Adipose tissue (tissue), 3 donors: ENCODE measurements around the gene ERICH6. TPM values are rescaled to one million over a fixed set of nuclear protein-coding genes. Genes with fewer than 3 reads are reported as not detected.
"Not testable (repeated sequence)": the region's sequence is repeated elsewhere in the genome, so short reads cannot be mapped to it uniquely, and the experiment has no call there.

Source experiments
- H3K27ac ChIP-seq: one replicate; pipeline ENCODE4 v1.5.1; 2013; ENCODE audit warnings: low read depth, low read length
- WGBS, 3 donors: extraction: QIAGEN DNeasy Blood & Tissue Kit; methylation state at CpG; one replicate each; pipeline ENCODE4 v1.1.7; 2013; 5-methylcytosine and 5-hydroxymethylcytosine counted together
- polyA plus RNA-seq, 3 donors: library from polyadenylated mRNA; stranded (reverse); fragments of 200-250 nt; gene quantifications; one replicate each; pipeline ENCODE4 v1.2.3, GENCODE V29; 2013
- donor health status: healthy with polysubstance abuse.
- donor health status: Bipolar disorder and iron deficiency.
- donor health status: healthy.

ERICH6 gene
- polyA plus RNA-seq, 3 donors = not detected

DNA sequence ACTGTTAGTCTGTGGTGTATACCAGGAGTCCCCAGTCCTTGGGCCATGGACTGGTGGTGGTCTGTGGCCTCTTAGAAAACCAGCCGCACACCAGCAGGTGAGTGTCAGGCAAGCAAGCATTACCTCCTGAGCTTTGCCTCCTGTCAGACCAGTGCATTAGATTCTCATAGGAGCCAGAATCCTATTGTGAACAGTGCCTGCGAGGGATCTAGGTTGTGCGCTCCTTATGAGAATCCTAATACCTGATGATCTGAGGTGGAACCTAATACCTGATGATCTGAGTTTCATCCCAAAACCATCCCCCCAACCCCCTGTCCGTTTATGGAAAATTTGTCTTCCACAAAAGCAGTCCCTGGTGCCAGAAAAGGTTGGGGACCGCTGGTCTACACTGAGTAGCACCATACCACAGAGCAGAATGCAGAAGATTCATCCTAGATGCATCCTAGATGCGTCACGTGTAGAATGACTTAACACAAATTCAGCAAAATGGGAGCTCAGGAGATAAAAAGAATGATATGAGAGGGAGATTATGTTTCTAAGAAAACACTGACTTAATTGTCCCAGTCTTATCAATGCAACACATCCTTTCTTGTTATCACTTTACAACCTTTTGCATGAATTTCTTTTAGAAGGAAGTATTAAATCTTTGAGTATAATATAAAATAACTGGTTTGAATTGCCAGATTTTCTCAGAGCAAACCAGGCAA is 72.1 kb downstream of the ERICH6 start:
- H3K27ac ChIP-seq = no peak overlapping the region
- 91 to 94% (median 93%) methylated on average over 7 of the region's 7 CpGs for WGBS, 3 donors

- WGBS, 3 donors = 75 to 83% (median 77%) methylated on average over 2 of the region's 2 CpGs
- H3K27ac ChIP-seq = no peak overlapping the region
These were observed 76.2 kb downstream of the ERICH6 start for GRCh38 chr3:150627557-150627956.

DNA sequence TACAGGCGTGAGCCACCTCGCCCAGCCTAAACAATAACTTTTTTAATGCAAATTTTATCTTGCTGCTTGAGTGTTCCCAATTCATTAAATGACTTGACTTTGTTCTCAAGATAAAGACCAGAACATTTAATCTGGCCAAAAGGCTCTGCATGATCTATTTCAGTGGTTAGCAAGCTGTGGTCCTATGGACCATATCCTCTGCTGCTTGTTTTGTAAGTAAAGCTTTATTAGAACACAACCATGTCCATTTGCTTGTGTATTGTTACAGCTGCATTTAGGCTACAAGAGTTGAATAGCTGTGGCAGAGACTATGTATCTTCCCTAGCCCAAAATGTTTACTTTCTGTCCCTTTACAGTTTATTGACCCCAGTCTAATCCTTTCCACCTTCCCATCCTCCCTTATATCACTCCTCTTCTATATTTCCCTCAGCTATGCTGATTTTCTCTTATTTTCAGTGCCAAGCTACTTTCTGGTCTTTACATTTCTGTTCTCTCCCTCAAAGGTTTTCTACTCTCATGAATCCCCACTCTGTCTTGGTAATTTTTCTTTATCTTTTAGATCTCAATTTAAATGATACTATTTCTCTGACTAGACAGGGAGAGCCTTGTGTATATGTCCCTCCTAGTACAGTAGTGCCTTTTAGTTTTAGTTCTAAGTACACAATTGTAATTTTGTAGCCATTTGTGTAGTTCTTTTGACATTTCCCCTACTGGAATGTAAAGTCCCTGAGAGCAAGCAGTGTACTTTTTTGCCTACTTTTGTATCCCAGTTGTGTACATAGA is 77.4 kb downstream of the ERICH6 start:
- no peak overlapping the region for H3K27ac ChIP-seq
- whole genome bisulfite sequencing, 3 donors = 95 to 100% (median 100%) methylated on average over 2 of the region's 2 CpGs

GRCh38 chr3:150623945-150624344 is 79.8 kb downstream of the ERICH6 start:
- 96 to 100% (median 100%) methylated on average over 1 of the region's 1 CpG for WGBS, 3 donors
- H3K27ac ChIP-seq = no peak overlapping the region

DNA sequence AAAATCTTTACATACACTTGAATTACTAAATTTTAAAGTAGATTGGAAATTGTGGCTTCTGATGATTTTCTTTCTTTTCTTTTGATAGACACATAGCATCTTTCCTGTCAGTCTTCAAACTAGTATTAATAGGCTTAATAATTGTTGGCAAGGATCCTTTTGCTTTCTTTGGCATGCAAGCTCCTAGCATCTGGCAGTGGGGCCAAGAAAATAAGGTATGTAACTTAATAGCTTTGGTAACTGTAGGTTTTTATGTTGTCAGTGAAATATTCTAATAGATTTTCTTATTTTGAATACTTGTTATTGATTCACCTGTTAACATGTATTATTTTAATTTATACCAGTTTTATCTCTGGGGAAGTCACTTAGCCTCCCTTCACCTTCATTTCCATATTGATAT is 80.8 kb downstream of the ERICH6 start:
- not testable (repeated sequence) for H3K27ac ChIP-seq

DNA sequence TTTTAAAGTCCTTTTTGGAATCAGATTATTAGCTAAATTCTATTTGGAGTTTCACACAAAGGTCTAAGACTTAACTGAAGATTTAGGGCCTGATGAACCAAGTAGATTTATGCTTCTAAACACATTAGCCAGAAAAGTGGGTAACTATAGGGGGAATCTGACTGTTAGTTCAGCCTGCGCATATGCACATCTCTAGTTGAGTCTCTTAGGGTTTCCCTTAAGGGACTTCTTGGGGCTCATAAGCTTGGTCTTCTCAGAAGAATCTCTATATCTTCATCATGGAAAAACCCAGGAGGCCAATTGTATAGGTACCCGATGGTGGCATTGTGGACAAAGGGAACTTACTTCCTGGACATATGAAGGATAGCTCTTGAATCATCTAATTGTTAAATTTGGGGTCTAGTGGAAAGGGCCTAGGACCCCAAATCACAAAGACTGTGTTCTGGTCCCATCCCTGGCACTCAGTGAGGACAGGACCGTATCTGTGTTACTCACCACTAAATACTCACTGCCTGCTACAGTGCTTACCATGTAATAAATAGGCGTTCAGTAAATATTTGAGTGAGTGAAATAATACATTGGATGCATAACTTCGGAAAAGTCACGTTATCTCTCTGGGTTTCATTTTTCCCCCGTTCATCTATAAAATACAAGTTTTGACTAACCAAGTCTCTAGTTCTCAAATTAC is 83.6 kb downstream of the ERICH6 start:
- 83 to 90% (median 88%) methylated on average over 7 of the region's 7 CpGs for WGBS, 3 donors
- no peak overlapping the region for H3K27ac ChIP-seq

DNA sequence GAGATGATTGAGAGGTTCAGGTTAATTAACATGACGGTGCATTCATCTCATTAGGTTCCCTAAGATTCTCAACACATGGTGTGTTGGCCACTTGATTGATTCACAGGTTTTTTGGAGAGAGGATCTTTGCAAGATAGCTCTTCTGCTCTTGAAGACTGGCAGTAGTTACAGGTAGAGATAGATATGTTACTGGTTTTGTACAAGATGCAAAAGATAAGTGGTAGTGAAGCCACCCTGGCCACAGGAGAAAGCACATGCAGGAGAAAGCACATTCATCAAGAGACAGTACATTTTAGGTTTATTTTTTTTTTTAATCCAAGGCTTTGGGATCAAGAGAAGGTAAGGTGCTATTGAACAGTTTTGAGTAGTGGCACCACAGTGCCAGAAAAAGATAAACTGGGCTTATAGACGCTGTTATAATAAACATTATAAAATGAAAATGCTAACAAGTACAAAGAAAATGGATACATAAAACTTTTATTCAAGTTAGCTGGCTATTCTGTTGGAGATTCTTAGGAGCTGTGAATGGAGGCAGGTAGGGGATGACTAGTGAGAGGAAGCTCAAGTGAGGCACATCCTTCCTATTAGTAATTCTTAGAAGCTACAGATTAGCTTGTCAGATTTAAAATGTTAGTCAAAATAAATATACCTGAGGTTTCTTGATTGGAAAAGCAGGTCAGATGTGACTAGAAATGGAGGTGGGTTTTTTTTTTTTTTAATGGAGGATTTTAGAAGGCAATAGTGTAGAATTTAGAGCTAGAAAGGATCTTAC is 89.8 kb downstream of the ERICH6 start:
- H3K27ac ChIP-seq = no peak overlapping the region
- 92 to 95% (median 95%) methylated on average over 2 of the region's 2 CpGs for WGBS, 3 donors

- H3K27ac ChIP-seq = no peak overlapping the region
- WGBS, 3 donors = 96 to 99% (median 98%) methylated on average over 2 of the region's 2 CpGs
These were observed 90.7 kb downstream of the ERICH6 start for GRCh38 chr3:150613034-150613433.

DNA sequence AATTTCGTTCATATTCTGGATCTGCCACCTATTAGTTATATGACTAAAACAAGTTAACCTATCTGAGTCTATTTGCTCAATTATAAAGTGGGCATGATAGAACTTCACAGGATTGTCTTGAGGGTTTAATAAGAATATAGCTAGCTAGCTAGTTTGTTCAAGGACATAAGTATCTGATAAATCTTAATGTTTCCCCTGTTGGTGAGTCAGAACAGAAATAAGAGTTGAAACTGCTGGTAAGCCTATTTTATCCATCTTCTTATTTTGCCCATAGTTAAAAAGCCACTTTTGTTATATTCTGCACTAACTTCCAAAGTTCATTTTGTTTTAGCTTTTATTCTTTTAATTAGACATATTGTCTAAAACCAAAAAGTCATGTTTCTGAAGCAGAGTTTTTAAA is 91.2 kb downstream of the ERICH6 start:
- no peak overlapping the region for H3K27ac ChIP-seq
- 84 to 97% (median 91%) methylated on average over 1 of the region's 1 CpG for WGBS, 3 donors

DNA sequence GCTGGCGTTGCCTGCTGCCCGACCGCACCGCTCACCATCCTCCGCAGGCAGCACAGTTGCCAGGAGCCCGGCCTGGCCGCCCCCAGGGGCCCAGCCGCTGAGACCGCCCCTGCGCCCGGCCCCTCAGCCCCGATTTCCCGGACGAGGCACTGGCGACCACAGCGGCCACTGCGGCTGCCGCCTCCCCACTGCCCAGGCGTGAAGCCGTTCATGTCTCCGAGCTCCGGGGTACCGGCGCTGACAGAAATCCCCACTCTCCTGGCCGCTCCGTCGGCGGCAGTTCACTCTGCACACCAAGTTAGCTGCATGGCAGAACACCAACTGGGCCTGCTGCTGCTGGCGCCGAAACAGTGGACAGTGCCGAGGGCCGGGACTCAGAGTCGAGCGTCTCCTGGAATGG is 92.1 kb downstream of the ERICH6 start:
- no peak overlapping the region for H3K27ac ChIP-seq
- 98 to 99% (median 98%) methylated on average over 34 of the region's 34 CpGs for WGBS, 3 donors

DNA sequence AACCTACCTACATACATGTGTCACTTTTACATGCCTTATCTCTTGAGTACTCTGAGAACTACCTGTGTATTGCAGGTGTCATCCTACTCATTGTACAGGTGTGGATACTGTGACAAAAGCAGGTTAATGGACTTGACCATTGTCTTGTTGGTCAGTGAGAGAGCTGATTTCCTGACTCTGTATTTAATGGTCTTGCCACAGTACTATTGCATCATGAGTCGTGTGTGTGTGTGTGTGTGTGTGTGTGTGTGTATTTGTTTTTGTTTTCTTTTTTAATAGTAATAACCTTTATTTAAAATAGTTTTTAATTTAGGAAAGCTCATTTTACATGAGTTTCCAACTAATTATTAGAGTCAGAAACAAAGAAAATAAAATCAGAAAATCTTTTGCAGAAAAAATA is 92.9 kb downstream of the ERICH6 start:
- H3K27ac ChIP-seq = no peak overlapping the region
- WGBS, 3 donors = 33 to 50% (median 40%) methylated on average over 1 of the region's 1 CpG

- WGBS, 3 donors = 0% methylated on average over 1 of the region's 1 CpG
- no peak overlapping the region for H3K27ac ChIP-seq
These were observed 93.7 kb downstream of the ERICH6 start for GRCh38 chr3:150609988-150610387.

Other genes starting within 250 kb of the ERICH6 start
- gene SERP1, start 157.4 kb downstream of the ERICH6 start, polyA plus RNA-seq = 100 to 1,000 TPM in 2 of 3 donors, 10 to 100 TPM in 1; 82.4 to 281 (median 129) TPM
- gene EIF2A, start 157.1 kb downstream of the ERICH6 start, polyA plus RNA-seq = 10 to 100 TPM; 66.7 to 85.1 (median 77.2) TPM
- 10 to 100 TPM; 46.2 to 90.4 (median 57.5) TPM for gene SELENOT, start 100.6 kb downstream of the ERICH6 start, polyA plus RNA-seq
- gene SIAH2, start 59.2 kb upstream of the ERICH6 start, polyA plus RNA-seq = 10 to 100 TPM; 11.2 to 26.2 (median 12.0) TPM
- not detected for gene MINDY4B, start 201.5 kb upstream of the ERICH6 start, polyA plus RNA-seq